ENCODE data around the gene RNF130. TPM values are rescaled to one million over a fixed set of nuclear protein-coding genes. Genes with fewer than 3 reads are reported as not detected.

RNF130 gene
- total RNA-seq, 1 donor from 2014 or later: 67.3 TPM

DNA sequence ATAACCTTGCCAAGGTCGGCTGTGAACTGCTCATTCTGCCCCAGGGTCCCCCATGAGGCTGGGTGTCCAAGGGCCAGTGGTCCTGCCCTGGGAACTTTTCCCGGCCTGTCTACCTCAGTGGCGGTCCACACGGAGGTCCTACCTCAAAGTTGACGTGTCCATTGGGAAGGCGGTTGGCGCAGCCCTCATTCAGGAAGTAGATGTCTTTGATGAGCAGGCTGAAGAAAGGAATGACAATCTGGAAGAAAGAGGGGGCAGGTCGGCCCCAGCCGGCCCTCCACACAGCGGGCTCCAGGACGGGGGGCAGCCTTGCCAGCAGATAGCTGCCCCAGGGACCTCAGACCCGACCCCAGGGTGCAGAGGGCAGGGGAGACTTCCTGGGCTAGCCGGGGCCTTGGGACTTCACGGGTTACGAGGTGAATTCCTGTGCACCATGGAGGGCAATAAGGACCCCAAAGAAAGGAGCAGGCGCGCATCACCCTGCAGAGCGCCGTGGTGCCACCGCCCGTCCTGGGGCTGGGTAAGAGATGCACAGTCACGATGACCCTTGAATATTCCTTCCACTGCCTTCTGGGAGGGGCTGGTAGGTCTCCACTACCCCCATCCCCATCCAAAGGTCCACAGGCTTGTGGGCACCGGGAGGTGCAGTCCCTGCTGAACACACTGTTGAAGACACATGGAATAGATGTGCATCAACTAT is 42.9 kb upstream of the RNF130 start:
- H3K36me3 Mint-ChIP-seq (ENCODE audit: low read depth, unreplicated experiment): no peaks in the 10 kb centered on the region
- no peaks in the 10 kb centered on the region for H3K9me3 Mint-ChIP-seq (ENCODE audit: unreplicated experiment)
- H3K27me3 Mint-ChIP-seq (ENCODE audit: unreplicated experiment): peaks cover 5% of the 10 kb centered on the region
- no peak overlapping the region for H3K4me3 Mint-ChIP-seq (ENCODE audit: unreplicated experiment)
- H3K27ac Mint-ChIP-seq (ENCODE audit: unreplicated experiment): no peak overlapping the region
- H3K4me1 Mint-ChIP-seq (ENCODE audit: unreplicated experiment): no peaks in the 10 kb centered on the region
- TF ChIP-seq, protein P1, sequence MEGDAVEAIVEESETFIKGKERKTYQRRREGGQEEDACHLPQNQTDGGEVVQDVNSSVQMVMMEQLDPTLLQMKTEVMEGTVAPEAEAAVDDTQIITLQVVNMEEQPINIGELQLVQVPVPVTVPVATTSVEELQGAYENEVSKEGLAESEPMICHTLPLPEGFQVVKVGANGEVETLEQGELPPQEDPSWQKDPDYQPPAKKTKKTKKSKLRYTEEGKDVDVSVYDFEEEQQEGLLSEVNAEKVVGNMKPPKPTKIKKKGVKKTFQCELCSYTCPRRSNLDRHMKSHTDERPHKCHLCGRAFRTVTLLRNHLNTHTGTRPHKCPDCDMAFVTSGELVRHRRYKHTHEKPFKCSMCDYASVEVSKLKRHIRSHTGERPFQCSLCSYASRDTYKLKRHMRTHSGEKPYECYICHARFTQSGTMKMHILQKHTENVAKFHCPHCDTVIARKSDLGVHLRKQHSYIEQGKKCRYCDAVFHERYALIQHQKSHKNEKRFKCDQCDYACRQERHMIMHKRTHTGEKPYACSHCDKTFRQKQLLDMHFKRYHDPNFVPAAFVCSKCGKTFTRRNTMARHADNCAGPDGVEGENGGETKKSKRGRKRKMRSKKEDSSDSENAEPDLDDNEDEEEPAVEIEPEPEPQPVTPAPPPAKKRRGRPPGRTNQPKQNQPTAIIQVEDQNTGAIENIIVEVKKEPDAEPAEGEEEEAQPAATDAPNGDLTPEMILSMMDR (IDR thresholded peaks at IDR 0.05; ENCODE audit: unreplicated experiment): no peak
- DNase-seq (ENCODE audit: low spot score): no peak

DNA sequence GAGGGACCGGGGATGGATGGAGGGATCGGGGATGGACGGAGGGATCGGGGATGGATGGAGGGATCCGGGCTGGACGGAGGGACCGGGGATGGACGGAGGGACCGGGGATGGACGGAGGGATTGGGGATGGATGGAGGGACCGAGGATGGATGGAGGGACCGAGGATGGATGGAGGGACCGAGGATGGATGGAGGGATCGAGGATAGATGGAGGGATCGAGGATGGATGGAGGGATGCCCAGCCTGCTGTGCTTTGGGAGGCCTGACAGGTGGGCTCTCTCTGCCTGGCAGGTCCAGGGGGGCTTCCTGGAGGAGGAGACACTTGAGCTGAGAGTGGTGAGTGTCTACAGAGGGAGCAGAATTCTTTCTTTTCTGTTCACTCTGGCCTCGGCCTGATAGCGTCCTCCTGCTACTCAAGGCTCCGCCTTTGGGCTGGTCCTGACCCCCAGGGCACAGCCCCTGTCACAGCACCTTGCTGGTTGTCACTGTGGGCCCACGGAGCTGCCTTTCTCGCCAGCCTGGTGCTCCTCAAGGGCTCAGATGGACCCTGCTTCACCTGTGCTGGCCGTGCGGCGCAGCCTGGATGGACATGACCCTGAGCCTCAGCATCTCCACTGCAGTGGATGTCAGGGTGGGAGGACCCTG is 42.2 kb upstream of the RNF130 start:
- H3K4me1 Mint-ChIP-seq (ENCODE audit: unreplicated experiment): no peaks in the 10 kb centered on the region
- no peaks in the 10 kb centered on the region for H3K36me3 Mint-ChIP-seq (ENCODE audit: low read depth, unreplicated experiment)
- no peak overlapping the region for H3K4me3 Mint-ChIP-seq (ENCODE audit: unreplicated experiment)
- peaks cover 5% of the 10 kb centered on the region for H3K27me3 Mint-ChIP-seq (ENCODE audit: unreplicated experiment)
- no peak for DNase-seq (ENCODE audit: low spot score)
- H3K27ac Mint-ChIP-seq (ENCODE audit: unreplicated experiment): no peak overlapping the region
- TF ChIP-seq, protein P1 (IDR thresholded peaks at IDR 0.05; ENCODE audit: unreplicated experiment): no peak
- H3K9me3 Mint-ChIP-seq (ENCODE audit: unreplicated experiment): no peaks in the 10 kb centered on the region

DNA sequence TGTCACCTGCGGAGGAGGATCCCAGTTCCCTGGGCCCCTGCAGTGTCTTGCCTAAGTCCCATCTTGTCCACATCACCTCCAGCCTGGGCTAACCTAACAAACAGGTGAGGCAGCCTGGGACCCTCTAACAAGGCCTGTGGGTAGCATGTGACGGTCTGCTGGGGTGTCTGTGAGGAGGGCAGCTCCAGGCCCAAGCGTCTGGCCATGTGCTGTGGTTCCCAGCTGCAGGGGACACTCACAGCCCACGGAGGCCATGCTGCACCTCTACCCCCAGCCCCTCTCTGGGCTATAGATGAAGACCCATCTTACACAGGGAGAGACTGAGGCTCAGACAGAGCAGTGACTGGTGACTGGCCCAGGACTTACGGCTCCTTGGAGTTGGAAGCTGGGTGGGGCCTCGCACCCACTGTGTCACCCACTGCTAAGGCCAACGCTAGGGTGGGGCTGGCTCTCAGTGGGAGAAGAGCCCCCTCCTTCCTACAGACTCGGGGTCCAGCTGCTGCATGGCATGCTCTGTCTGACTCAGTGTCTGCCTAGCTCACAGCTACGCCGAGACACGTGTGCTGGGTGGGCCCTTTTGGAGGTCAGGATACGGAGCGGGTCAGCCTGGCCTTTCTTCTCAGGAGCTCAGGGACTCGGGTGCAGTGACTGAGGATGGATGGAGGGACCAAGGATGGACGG is 40.8 kb upstream of the RNF130 start:
- Mint-ChIP-seq H3K4me1 (ENCODE audit: unreplicated experiment) (no peaks in the 10 kb centered on the region), H3K36me3 (ENCODE audit: low read depth, unreplicated experiment) (peaks cover 5% of the 10 kb centered on the region), H3K4me3 (ENCODE audit: unreplicated experiment) (no peak overlapping the region), H3K27ac (ENCODE audit: unreplicated experiment) (no peak overlapping the region), H3K27me3 (ENCODE audit: unreplicated experiment) (peaks cover 5% of the 10 kb centered on the region), H3K9me3 (ENCODE audit: unreplicated experiment) (peaks cover 4% of the 10 kb centered on the region)
- TF ChIP-seq, protein P1 (IDR thresholded peaks at IDR 0.05; ENCODE audit: unreplicated experiment): no peak
- DNase-seq (ENCODE audit: low spot score): no peak

DNA sequence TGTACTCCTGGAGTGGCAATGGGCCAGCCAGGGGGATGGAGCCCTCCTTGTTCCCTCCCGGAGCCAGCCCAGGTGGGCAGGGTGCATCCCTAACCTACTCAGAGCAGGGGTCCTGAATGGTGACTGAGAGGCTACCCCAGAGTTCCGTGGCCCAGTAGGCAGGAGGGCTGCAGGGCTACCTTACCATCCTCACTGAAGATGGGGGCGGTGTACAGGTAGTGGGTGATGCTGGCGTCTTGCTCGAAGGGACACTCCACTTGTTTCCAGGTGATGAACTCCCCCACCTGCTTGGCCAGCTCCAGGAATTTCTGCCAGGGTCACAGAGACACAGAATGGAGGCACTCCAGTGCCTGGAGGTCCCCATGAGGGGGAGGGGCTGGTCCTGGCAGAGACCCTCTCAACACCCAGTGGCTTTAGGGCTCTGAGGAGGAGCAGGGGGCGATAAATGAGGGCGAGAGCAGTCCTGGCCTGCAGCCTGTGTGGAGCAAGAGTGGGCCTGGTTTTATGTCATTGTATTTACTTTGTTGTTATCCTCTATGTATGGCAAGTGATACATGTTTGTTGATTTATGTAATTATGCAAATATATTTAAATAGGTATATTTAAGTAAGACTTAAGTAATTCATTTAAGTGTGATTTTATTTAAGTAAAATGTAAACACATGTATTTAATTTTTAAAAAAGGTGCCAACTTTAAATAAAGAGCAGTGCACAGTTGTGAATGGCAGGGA is 39.9 kb upstream of the RNF130 start:
- H3K36me3 Mint-ChIP-seq (ENCODE audit: low read depth, unreplicated experiment): peaks cover 5% of the 10 kb centered on the region
- no peak for DNase-seq (ENCODE audit: low spot score)
- peaks cover 6% of the 10 kb centered on the region for H3K9me3 Mint-ChIP-seq (ENCODE audit: unreplicated experiment)
- H3K4me3 Mint-ChIP-seq (ENCODE audit: unreplicated experiment): no peak overlapping the region
- H3K27ac Mint-ChIP-seq (ENCODE audit: unreplicated experiment): no peak overlapping the region
- TF ChIP-seq, protein P1 (IDR thresholded peaks at IDR 0.05; ENCODE audit: unreplicated experiment): no peak
- H3K27me3 Mint-ChIP-seq (ENCODE audit: unreplicated experiment): peaks cover 2% of the 10 kb centered on the region
- H3K4me1 Mint-ChIP-seq (ENCODE audit: unreplicated experiment): no peaks in the 10 kb centered on the region
